ENCODE data around the gene CROCC.
"Not testable (repeated sequence)": the region's sequence is repeated elsewhere in the genome, so short reads cannot be mapped to it uniquely, and the experiment has no call there.

Gene CROCC

GRCh38 chr1:16944038-16944437 lies 22.3 kb downstream of the CROCC start:
- peaks cover 17% of the 10 kb centered on the region for H3K36me3 Mint-ChIP-seq (ENCODE audit: insufficient read depth)

GRCh38 chr1:16945512-16945911 lies 23.8 kb downstream of the CROCC start:
- not testable (repeated sequence) for H3K27ac Mint-ChIP-seq (ENCODE audit: low read depth); ATAC-seq (replicated peaks; ENCODE audit: extremely low read depth, poor library complexity, severe bottlenecking); H3K9me3 Mint-ChIP-seq; H3K4me3 Mint-ChIP-seq; DNase-seq (ENCODE audit: low spot score in 2 of 2); H3K4me1 Mint-ChIP-seq; H3K27me3 Mint-ChIP-seq
- peaks cover 17% of the 10 kb centered on the region for H3K36me3 Mint-ChIP-seq (ENCODE audit: insufficient read depth)

More at GRCh38 chr1:16944038-16944437, 22.3 kb downstream of the CROCC start:
- DNase-seq (ENCODE audit: low spot score in 2 of 2) (no peak), ATAC-seq (replicated peaks; ENCODE audit: extremely low read depth, poor library complexity, severe bottlenecking) (no peak)
- no peaks in the 10 kb centered on the region for H3K4me1 Mint-ChIP-seq
- H3K4me3 Mint-ChIP-seq, result no peak overlapping the region
- no peaks in the 10 kb centered on the region for H3K27me3 Mint-ChIP-seq
- H3K27ac Mint-ChIP-seq (ENCODE audit: low read depth), result no peak overlapping the region
- no peaks in the 10 kb centered on the region for H3K9me3 Mint-ChIP-seq

- not testable (repeated sequence) for H3K4me1 Mint-ChIP-seq; ATAC-seq (replicated peaks; ENCODE audit: extremely low read depth, poor library complexity, severe bottlenecking); DNase-seq (ENCODE audit: low spot score in 2 of 2)
Observed at GRCh38 chr1:16946185-16946584, 24.5 kb downstream of the CROCC start.

GRCh38 chr1:16946646-16947045 lies 24.9 kb downstream of the CROCC start:
- ATAC-seq (replicated peaks; ENCODE audit: extremely low read depth, poor library complexity, severe bottlenecking) (no peak), DNase-seq (ENCODE audit: low spot score in 2 of 2) (no peak)
- no peaks in the 10 kb centered on the region for H3K27me3 Mint-ChIP-seq
- peaks cover 12% of the 10 kb centered on the region for H3K36me3 Mint-ChIP-seq (ENCODE audit: insufficient read depth)
- no peaks in the 10 kb centered on the region for H3K9me3 Mint-ChIP-seq
- H3K4me3 Mint-ChIP-seq, result no peak overlapping the region
- no peaks in the 10 kb centered on the region for H3K4me1 Mint-ChIP-seq
- no peak overlapping the region for H3K27ac Mint-ChIP-seq (ENCODE audit: low read depth)

More at GRCh38 chr1:16946185-16946584, 24.5 kb downstream of the CROCC start:
- peaks cover 16% of the 10 kb centered on the region for H3K36me3 Mint-ChIP-seq (ENCODE audit: insufficient read depth)
- H3K9me3 Mint-ChIP-seq; H3K27ac Mint-ChIP-seq (ENCODE audit: low read depth); H3K4me3 Mint-ChIP-seq; H3K27me3 Mint-ChIP-seq: not testable (repeated sequence)

- not testable (repeated sequence) for H3K36me3 Mint-ChIP-seq (ENCODE audit: insufficient read depth); H3K9me3 Mint-ChIP-seq; DNase-seq (ENCODE audit: low spot score in 2 of 2); H3K27me3 Mint-ChIP-seq; H3K4me3 Mint-ChIP-seq; H3K27ac Mint-ChIP-seq (ENCODE audit: low read depth); ATAC-seq (replicated peaks; ENCODE audit: extremely low read depth, poor library complexity, severe bottlenecking); H3K4me1 Mint-ChIP-seq
Observed at GRCh38 chr1:16948282-16948891, 26.7 kb downstream of the CROCC start.

- not testable (repeated sequence) for H3K4me3 Mint-ChIP-seq; ATAC-seq (replicated peaks; ENCODE audit: extremely low read depth, poor library complexity, severe bottlenecking)
Observed at GRCh38 chr1:16949026-16949425, 27.3 kb downstream of the CROCC start.

GRCh38 chr1:16952376-16952775 lies 30.6 kb downstream of the CROCC start:
- not testable (repeated sequence) for H3K27ac Mint-ChIP-seq (ENCODE audit: low read depth); H3K9me3 Mint-ChIP-seq; H3K4me1 Mint-ChIP-seq; ATAC-seq (replicated peaks; ENCODE audit: extremely low read depth, poor library complexity, severe bottlenecking); DNase-seq (ENCODE audit: low spot score in 2 of 2); H3K36me3 Mint-ChIP-seq (ENCODE audit: insufficient read depth); H3K4me3 Mint-ChIP-seq; H3K27me3 Mint-ChIP-seq

More at GRCh38 chr1:16949026-16949425, 27.3 kb downstream of the CROCC start:
- not testable (repeated sequence) for H3K27ac Mint-ChIP-seq (ENCODE audit: low read depth); H3K36me3 Mint-ChIP-seq (ENCODE audit: insufficient read depth); H3K9me3 Mint-ChIP-seq; H3K27me3 Mint-ChIP-seq; DNase-seq (ENCODE audit: low spot score in 2 of 2); H3K4me1 Mint-ChIP-seq

GRCh38 chr1:16954579-16954978 lies 32.8 kb downstream of the CROCC start:
- Mint-ChIP-seq H3K36me3 (ENCODE audit: insufficient read depth) (peaks cover 2% of the 10 kb centered on the region), H3K27ac (ENCODE audit: low read depth) (no peak overlapping the region), H3K4me3 (no peak overlapping the region), H3K9me3 (no peaks in the 10 kb centered on the region), H3K4me1 (no peaks in the 10 kb centered on the region), H3K27me3 (no peaks in the 10 kb centered on the region)
- DNase-seq (ENCODE audit: low spot score in 2 of 2) (no peak), ATAC-seq (replicated peaks; ENCODE audit: extremely low read depth, poor library complexity, severe bottlenecking) (no peak)

- H3K36me3 Mint-ChIP-seq (ENCODE audit: insufficient read depth), result peaks cover 2% of the 10 kb centered on the region
- no peak overlapping the region for H3K27ac Mint-ChIP-seq (ENCODE audit: low read depth)
- no peak overlapping the region for H3K4me3 Mint-ChIP-seq
- peaks cover 1% of the 10 kb centered on the region for H3K4me1 Mint-ChIP-seq
- DNase-seq (ENCODE audit: low spot score in 2 of 2) (no peak), ATAC-seq (replicated peaks; ENCODE audit: extremely low read depth, poor library complexity, severe bottlenecking) (no peak)
- H3K27me3 Mint-ChIP-seq, result no peaks in the 10 kb centered on the region
- no peaks in the 10 kb centered on the region for H3K9me3 Mint-ChIP-seq
Observed at GRCh38 chr1:16955186-16955585, 33.5 kb downstream of the CROCC start.

GRCh38 chr1:16956775-16957174 lies 35.0 kb downstream of the CROCC start:
- Mint-ChIP-seq H3K27me3 (no peaks in the 10 kb centered on the region), H3K4me1 (peaks cover 13% of the 10 kb centered on the region), H3K4me3 (no peak overlapping the region), H3K36me3 (ENCODE audit: insufficient read depth) (peaks cover 4% of the 10 kb centered on the region), H3K9me3 (no peaks in the 10 kb centered on the region), H3K27ac (ENCODE audit: low read depth) (no peak overlapping the region)
- DNase-seq (ENCODE audit: low spot score in 2 of 2) (no peak), ATAC-seq (replicated peaks; ENCODE audit: extremely low read depth, poor library complexity, severe bottlenecking) (no peak)

GRCh38 chr1:16957731-16958130 lies 36.0 kb downstream of the CROCC start:
- peaks cover 4% of the 10 kb centered on the region for H3K36me3 Mint-ChIP-seq (ENCODE audit: insufficient read depth)
- no peak overlapping the region for H3K27ac Mint-ChIP-seq (ENCODE audit: low read depth)
- DNase-seq (ENCODE audit: low spot score in 2 of 2) (no peak), ATAC-seq (replicated peaks; ENCODE audit: extremely low read depth, poor library complexity, severe bottlenecking) (no peak)
- H3K27me3 Mint-ChIP-seq, result no peaks in the 10 kb centered on the region
- no peak overlapping the region for H3K4me3 Mint-ChIP-seq
- no peaks in the 10 kb centered on the region for H3K9me3 Mint-ChIP-seq
- peaks cover 14% of the 10 kb centered on the region for H3K4me1 Mint-ChIP-seq

GRCh38 chr1:16958475-16958874 lies 36.7 kb downstream of the CROCC start:
- Mint-ChIP-seq H3K36me3 (ENCODE audit: insufficient read depth) (peaks cover 4% of the 10 kb centered on the region), H3K4me1 (peaks cover 14% of the 10 kb centered on the region), H3K27me3 (no peaks in the 10 kb centered on the region), H3K27ac (ENCODE audit: low read depth) (peak overlapping the region; percentile 55), H3K4me3 (no peak overlapping the region), H3K9me3 (no peaks in the 10 kb centered on the region)
- no peak for ATAC-seq (replicated peaks; ENCODE audit: extremely low read depth, poor library complexity, severe bottlenecking)
- no peak for DNase-seq (ENCODE audit: low spot score in 2 of 2)

GRCh38 chr1:16960560-16961296 lies 39.0 kb downstream of the CROCC start:
- ATAC-seq (replicated peaks; ENCODE audit: extremely low read depth, poor library complexity, severe bottlenecking) (peak; percentile 85), DNase-seq (ENCODE audit: low spot score in 2 of 2) (peak; percentile 50 to 61)
- Mint-ChIP-seq H3K36me3 (ENCODE audit: insufficient read depth) (peaks cover 3% of the 10 kb centered on the region), H3K27ac (ENCODE audit: low read depth) (no peak overlapping the region), H3K4me3 (peak overlapping the region; percentile 84), H3K27me3 (no peaks in the 10 kb centered on the region), H3K9me3 (no peaks in the 10 kb centered on the region), H3K4me1 (peaks cover 20% of the 10 kb centered on the region)
